Measurements from ENCODE around the gene CFAP61.

Gene CFAP61

DNA sequence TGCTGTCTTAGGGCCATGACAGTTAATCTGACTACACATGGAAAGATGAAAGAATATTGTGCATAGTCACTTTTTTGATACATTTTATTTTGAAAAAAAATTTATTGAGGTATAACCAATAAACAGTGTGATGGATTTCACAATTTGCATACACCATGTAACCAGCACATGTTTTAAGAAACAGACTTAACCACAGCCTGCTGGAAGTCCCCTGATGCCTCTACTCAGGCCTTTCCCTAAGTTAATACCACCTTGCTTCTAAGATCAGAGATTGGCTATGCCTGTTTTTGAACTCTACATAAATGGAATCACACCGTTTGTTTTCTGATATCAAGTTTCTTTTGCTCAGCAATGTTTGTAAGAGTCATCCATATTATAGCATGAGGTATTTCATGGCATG lies 136.3 kb downstream of the CFAP61 start:
- TF ChIP-seq CTCF (IDR thresholded peaks at IDR 0.05; ENCODE audit: low read depth, low read length), result no peak
- H3K27ac ChIP-seq, result no peak overlapping the region
- DNase-seq, result no peak

GRCh38 chr20:20192366-20192765 lies 140.0 kb downstream of the CFAP61 start:
- Histone ChIP-seq H3K27ac (no peak overlapping the region), H3K9me3 (ENCODE audit: severe bottlenecking) (no peaks in the 10 kb centered on the region), H3K27me3 (ENCODE audit: insufficient read depth, low read depth, severe bottlenecking) (no peaks in the 10 kb centered on the region), H3K4me3 (ENCODE audit: low read depth, low read length) (no peak overlapping the region), H3K36me3 (no peaks in the 10 kb centered on the region)
- no peak for DNase-seq
- no peak for TF ChIP-seq CTCF (IDR thresholded peaks at IDR 0.05; ENCODE audit: low read depth, low read length)

More for the DNA sequence above, 136.3 kb downstream of the CFAP61 start:
- no peaks in the 10 kb centered on the region for H3K9me3 ChIP-seq (ENCODE audit: severe bottlenecking)
- H3K27me3 ChIP-seq (ENCODE audit: insufficient read depth, low read depth, severe bottlenecking), result no peaks in the 10 kb centered on the region
- H3K36me3 ChIP-seq, result no peaks in the 10 kb centered on the region
- no peak overlapping the region for H3K4me3 ChIP-seq (ENCODE audit: low read depth, low read length)

- Histone ChIP-seq H3K27ac (no peak overlapping the region), H3K9me3 (ENCODE audit: severe bottlenecking) (no peaks in the 10 kb centered on the region), H3K4me3 (ENCODE audit: low read depth, low read length) (no peak overlapping the region), H3K27me3 (ENCODE audit: insufficient read depth, low read depth, severe bottlenecking) (no peaks in the 10 kb centered on the region), H3K36me3 (no peaks in the 10 kb centered on the region)
- DNase-seq, result no peak
- no peak for TF ChIP-seq CTCF (IDR thresholded peaks at IDR 0.05; ENCODE audit: low read depth, low read length)
Measured at GRCh38 chr20:20195021-20195705, 142.8 kb downstream of the CFAP61 start.

- no peaks in the 10 kb centered on the region for H3K9me3 ChIP-seq (ENCODE audit: severe bottlenecking)
- DNase-seq, result no peak
- no peaks in the 10 kb centered on the region for H3K36me3 ChIP-seq
- no peak overlapping the region for H3K27ac ChIP-seq
- H3K27me3 ChIP-seq (ENCODE audit: insufficient read depth, low read depth, severe bottlenecking), result no peaks in the 10 kb centered on the region
- TF ChIP-seq CTCF (IDR thresholded peaks at IDR 0.05; ENCODE audit: low read depth, low read length), result no peak
- no peak overlapping the region for H3K4me3 ChIP-seq (ENCODE audit: low read depth, low read length)
Measured at GRCh38 chr20:20196610-20197009, 144.3 kb downstream of the CFAP61 start.

GRCh38 chr20:20198011-20198410 lies 145.7 kb downstream of the CFAP61 start:
- TF ChIP-seq CTCF (IDR thresholded peaks at IDR 0.05; ENCODE audit: low read depth, low read length), result no peak
- H3K4me3 ChIP-seq (ENCODE audit: low read depth, low read length), result no peak overlapping the region
- H3K27me3 ChIP-seq (ENCODE audit: insufficient read depth, low read depth, severe bottlenecking), result no peaks in the 10 kb centered on the region
- H3K9me3 ChIP-seq (ENCODE audit: severe bottlenecking), result no peaks in the 10 kb centered on the region
- no peaks in the 10 kb centered on the region for H3K36me3 ChIP-seq
- no peak overlapping the region for H3K27ac ChIP-seq
- DNase-seq, result no peak
